ENCODE measurements around the gene POU2F3.

The POU2F3 gene

DNA sequence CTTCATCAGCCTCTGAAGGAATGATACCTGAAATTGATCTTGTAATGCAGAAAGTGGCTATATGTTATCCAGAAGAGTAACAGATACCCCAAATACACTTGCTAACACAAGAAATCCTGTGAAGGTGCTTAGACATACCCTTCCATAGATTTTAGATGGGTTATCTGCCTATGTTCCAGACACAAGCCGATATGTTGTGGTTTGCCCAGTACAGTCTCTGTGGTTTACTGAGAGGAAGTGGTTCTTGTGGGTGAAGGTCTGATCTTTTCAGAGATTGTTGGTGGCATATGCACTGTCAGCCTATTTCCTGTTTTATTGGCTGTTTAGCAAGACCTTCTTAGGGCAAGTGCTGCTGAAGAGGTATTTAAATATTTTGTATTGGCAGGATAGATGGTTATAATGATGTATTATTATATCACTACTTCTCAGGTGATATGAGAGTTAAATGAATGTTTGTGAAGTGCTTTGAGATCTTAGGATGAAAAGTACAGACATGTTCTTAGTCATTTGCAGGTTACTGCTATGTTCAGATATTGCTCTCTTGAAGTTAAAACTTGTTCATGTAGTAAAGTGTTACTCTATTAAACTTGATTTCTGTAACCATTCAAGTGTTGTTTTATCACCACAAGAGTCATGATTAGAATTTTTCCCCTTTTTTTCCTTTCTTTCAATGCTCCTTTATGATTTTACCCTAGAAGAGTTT lies 104.5 kb downstream of the POU2F3 start:
- no peak for DNase-seq

DNA sequence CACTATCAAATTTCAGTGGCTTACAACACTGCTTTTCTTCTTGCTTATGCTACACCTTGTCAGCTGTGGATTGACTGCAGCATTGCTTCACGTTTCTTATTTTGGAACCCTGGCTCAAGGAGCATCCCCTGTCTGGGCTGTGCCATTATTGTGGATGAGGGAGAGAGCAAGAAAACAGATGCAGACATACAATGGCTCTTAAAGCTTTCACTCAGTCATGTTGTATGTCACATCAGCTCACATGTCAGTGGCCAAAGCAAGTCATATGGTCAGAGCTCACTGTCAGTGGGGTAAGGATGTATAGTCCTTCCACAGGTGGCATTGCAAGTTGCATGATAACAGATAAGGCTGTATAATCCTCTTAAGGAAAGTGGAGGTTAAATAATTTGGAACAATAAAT lies 106.3 kb downstream of the POU2F3 start:
- no peak for DNase-seq

DNA sequence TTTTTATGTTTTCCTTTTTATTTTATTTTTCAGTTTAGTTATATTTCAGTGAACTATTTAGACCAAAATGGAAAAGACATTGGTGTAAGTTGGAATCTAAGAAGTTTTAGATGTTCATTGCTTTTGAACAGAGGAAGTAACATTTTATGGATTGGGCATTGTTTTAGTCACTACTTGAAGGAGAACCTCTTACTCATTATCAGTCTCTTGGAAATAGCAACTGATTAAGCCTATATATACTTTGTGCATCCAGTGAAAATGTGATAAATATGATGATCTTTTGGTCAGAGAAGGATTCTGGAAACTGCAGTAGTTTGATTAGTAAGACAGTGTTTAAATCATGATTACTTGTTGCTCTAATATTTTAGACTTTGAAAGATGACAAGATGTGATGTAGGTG lies 110.7 kb downstream of the POU2F3 start:
- DNase-seq: no peak

DNA sequence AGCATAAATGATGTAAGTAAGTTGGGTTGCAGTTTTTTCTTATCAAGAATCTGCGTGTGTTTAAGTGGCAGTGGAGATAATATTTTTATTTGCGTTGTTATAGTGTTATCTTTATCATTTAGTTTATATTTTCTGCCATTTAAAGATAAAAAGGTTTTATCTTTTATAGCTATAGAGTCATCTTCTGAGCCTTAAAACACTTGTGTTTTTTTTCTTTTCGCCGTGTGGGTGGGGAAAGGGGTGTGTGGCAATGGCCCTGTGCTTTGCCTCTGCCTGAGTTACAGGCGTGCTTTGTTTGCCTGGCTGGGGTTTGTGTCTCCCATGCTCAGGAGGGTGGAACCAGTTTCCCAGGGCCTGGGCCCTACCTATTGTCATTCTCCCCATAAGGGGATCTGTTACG lies 112.5 kb downstream of the POU2F3 start:
- no peak for DNase-seq

DNA sequence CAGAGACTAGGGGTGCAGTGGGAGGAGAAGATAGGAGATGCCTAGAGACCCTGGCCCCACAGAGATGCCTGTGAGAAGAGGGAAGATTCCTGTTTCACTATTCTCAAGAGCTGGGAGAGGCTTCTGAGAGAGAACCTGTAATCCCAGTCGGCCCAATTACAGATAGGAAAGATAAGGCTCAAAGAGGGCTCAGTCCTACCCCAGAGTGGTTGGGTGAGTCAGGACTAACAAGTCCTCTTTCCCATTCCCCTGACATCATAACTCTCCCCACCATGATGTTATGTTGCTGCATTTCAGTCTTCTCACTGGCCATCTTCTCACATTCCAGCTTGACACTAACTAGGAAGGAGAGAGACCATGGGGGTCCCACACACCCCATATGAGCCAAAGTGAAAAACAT lies 114.1 kb downstream of the POU2F3 start:
- DNase-seq: no peak

DNA sequence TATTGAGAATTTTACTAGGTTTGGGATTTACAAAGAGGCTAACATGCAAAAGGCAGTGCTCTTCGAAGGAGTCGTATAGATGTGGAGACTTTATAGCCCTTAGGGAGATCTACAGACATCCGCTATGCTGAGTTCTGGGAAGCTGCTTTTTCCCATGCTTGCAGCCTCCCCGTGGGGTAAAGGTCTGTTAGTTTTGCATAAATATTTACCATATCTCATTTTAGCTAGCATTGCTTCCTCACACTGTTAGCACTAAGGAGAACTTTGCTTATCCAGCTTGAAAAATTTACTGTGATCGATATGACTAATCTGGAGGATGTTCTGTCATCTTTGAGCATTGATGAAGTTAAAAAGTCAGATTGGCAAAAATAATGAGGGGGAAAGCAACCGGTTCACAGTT lies 114.8 kb downstream of the POU2F3 start:
- DNase-seq: no peak

DNA sequence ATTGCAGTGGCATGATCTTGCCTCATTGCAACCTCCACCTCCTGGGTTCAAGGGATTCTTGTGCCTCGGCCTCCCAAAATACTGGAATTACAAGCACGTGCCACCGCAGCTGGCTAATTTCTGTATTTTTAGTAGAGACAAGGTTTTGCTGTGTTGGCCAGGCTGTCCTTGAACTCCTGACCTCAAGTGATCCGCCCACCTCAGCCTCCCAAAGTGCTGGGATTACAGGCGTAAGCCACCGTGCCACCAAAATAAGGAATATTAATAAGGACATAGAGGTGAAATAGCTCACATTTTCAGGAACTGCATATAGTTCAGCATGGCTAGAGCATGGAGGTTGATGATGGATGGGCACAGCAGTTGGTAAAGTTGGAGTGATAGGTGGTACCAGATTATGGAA lies 117.7 kb downstream of the POU2F3 start:
- DNase-seq: no peak

DNA sequence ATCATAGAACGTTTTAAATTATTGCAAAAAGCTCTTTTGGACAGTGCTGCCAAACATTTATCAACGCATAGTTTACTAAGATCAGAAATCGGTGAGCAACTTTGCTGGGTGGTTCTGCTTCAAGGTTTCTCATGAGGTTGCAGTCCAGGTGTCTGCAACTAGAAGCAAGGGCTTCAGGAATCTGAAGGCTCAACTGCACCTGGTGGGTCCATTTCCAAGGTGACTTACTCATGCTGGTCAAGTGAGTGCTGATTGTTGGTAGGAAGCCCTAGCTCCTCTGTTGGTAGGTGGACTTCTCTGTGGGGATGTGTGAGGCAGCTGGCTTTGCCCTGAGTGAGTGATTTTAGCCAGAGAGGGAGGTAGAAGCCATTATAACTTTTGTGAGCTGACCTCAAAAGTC lies 118.8 kb downstream of the POU2F3 start:
- no peak for DNase-seq

DNA sequence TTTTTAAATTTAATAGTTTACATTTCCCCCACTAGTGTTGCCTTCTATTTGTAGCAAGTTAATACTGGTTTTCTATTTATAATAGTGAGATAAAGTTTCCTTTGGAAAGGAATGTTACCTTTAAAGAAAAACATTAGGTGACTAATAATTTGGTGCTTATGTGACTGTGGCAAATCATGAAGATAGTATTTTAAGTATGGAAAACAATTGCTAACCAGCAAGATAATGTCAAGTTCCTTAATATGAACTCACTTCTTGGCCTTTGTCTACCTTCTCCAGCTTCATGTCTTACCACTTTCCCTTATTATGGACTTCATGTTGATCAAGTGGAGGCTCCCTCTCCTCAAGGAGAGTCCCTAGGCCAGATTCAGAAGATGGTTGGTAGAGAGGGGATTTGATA lies 123.5 kb downstream of the POU2F3 start:
- no peak for DNase-seq

DNA sequence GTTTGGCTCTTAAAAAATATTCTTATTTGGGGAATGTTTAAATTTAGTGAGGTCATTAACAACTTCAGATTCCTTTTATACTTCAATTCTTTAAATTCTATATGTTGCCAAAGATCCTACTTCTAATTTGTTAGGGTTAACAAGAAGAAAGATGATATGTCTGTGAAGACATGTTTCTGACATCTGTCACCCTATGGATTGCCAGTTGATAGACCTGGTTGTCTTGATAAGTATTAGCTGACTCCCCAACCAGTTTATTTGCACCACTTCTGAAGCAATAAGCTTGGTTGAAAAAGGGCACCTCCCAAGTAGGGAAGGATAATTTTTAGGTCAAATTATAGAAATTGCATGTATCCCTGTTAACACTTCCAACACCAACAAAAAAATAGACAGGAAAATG lies 125.6 kb downstream of the POU2F3 start:
- DNase-seq: no peak
